ENCODE measurements around the gene TMEM138.
"Not testable (repeated sequence)": the region's sequence is repeated elsewhere in the genome, so short reads cannot be mapped to it uniquely, and the experiment has no call there.

The TMEM138 gene

DNA sequence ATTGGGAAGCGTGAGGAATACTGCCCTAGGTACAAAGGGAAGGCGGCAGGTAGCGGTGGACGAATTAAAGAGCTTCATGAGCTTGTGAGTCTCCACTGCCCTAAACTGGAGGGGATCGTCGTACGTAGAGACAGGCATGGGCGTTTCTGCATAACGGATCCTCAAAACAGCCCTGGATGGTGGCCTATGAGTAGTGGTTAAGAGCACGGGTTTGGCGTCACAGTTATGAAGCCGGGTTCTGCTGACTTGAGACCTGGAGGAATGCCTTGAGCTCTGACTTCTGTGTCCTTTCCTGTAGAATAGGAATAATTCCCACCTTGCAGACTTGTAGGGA lies 335 bp downstream of the TMEM138 start:
- FAIRE-seq (no peak), DNase-seq (ENCODE audit: insufficient read length, low spot score) (peak; percentile 26)

DNA sequence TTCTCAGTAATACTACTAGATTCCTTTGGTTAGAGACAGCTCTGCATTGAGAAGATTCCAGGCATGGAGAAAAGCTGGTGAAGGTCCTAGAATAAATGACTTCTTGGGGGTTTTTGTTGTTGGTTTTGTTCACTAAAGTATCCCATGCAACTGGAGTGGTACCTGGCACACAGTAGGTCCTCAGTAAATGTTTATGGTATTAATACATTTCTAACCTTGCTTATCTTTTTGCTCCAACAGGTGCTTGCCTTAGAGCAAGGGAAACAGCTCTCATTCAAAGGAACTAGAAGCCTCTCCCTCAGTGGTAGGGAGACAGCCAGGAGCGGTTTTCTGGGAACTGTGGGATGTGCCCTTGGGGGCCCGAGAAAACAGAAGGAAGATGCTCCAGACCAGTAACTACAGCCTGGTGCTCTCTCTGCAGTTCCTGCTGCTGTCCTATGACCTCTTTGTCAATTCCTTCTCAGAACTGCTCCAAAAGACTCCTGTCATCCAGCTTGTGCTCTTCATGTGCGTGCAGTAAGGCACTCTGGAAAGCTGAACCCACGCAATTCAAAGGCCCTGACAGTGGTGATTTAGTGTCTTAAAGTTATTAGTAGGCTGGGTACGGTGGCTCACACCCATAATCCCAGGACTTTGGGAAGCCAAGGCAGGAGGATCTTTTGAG lies 2.0 kb downstream of the TMEM138 start:
- no peak for FAIRE-seq
- DNase-seq (ENCODE audit: insufficient read length, low spot score): no peak

DNA sequence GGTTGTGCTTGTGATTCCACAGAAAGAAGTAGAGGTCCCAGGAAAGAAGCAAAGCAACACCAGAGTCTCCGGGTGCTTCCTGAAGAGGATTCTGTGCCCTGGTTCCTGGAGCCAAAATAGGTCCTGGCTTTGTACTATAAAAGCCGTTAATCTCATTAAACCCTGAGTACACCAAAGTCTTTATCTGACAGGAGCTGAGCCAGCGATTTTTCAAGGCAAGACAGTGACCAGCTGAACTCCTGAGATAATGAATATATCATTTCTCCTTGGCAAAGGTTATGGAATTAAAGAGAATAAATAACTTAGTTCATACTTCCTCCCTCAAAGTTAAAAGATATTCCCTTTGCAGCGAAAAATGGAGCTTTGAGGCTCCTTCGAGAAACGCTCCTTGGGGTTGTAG lies 5.2 kb downstream of the TMEM138 start:
- no peak for FAIRE-seq
- DNase-seq (ENCODE audit: insufficient read length, low spot score): no peak

DNA sequence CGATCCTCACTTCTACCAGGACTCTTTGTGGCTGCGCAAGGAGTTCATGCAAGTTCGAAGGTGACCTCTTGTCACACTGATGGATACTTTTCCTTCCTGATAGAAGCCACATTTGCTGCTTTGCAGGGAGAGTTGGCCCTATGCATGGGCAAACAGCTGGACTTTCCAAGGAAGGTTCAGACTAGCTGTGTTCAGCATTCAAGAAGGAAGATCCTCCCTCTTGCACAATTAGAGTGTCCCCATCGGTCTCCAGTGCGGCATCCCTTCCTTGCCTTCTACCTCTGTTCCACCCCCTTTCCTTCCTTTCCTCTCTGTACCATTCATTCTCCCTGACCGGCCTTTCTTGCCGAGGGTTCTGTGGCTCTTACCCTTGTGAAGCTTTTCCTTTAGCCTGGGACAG lies 6.5 kb downstream of the TMEM138 start:
- FAIRE-seq (no peak), DNase-seq (ENCODE audit: insufficient read length, low spot score) (no peak)

DNA sequence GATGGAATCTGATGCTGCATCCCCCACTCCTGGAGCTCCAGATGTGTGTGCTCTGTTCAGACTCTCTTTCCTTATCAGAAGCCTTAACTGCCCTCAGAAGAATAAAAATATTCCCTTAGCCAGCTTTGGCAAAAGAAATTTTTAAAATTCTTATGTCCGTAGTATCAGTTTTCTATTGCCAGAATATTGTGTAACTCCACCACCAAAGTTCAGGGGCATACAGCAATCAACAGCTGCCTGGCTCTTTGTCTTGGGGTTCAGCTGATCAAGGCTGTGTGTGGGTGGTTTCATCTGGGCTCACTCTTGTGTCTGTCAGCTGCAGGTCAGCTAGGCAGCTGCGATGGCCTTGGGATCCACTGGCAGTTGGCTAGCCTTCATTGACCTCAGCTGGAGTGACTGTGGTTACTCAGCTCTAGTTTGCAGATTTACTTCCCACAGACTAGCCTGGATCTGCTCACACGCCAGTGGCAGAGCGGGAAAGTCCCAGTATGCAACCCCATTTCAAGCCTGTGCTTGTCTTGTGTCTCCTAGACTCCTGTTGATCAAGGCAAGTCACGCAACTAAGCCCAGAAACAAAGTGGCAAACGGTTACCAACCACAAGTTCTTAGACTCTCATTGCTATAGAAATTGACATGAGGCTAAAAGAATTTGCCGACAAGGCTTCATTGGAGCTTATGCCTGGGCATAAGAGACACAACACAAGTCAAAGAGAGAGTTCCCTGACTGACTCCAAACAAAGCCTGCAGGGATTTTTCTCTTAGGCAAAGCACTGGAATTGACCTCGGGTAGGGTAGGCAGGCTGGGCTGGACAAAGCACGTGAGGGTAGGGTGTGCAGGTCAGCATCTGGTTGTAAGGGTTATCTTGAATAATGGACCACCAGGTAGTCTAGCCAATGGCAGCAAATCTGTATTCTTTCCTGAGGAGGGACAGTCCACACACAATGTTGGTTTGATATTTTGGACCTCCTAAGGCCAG lies 7.5 kb downstream of the TMEM138 start:
- DNase-seq (ENCODE audit: insufficient read length, low spot score) (no peak), FAIRE-seq (no peak)

DNA sequence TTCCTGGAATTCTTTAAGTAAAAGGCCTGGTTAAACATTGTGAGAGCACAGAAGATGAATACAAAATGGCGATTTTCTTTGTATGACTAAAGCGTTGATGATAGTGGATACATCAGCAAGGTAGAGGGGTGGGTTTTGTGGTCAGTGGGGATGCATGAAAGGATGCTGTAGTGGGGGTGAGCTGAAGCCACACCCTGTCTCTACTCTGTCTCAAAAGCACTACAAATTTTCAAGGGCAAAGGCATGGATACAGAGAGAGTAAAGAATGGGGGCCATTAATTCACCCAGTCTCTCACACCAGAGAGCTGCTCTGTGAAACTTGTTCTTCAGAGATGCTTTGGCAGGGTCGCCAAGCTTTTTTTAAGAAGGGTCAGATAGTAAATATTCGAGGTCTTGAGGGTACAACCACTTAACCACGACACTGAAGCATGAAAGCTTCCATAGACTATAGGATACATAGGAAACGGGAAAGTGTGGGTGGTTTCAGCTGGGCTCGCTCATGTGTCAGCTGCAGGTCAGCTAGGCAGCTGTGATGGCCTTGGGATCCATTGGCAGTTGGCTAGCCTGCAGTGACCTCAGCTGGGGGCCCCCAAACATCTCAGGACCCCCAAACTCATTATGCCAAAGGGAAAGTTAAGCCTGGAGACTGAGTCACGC lies 8.3 kb downstream of the TMEM138 start:
- no peak for FAIRE-seq
- DNase-seq (ENCODE audit: insufficient read length, low spot score): no peak

DNA sequence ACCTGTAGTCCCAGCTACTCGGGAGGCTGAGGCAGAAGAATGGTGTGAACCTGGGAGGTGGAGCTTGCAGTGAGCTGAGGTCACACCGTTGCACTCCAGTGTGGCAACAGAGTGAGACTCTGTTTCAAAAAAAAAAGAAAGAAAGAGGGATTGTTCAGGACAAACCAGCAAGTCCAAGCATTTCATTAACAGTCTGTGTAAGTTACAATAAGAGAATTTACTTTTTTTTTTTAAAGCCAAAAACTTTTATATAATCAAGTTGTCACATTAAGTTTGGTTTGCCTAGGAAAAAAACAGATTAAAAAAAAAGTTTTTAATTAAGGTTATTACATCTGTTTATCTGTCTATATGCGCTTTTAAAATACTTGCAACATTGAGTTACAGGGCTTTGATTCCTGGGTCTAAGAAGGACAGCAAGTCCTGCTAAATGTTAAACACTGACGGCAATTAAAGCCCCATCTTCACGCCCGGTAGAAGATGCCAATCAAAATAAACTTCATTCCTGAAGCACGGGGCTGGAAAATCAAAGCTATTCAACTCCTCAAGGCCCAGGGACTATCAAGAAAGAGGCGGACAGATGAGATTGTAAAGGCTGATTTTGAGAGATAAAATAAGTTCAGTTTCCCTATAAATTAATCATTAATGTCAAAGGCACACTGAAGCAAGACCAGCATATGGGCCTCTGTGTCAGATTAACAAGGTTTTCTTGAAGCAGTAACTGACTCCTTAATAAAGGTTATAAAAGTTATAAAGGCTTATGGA lies 10.7 kb downstream of the TMEM138 start:
- FAIRE-seq (no peak), DNase-seq (ENCODE audit: insufficient read length, low spot score) (no peak)

DNA sequence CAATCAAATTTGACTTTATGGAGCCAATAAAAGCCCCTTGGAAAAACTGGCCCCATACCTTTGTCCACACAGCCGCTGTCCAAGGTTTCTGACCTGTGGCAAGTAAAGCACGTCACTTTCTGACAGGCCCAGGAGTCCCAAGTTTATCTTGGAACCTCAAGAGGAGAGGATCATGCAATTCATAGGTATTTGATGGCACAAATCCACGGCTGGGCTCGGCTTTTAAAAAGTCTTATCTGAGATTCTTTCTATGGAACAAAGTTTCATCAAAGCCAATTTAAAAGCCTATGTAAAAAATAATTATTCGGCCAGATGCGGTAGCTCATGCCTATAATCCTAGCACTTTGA lies 13.6 kb downstream of the TMEM138 start:
- no peak for FAIRE-seq

DNA sequence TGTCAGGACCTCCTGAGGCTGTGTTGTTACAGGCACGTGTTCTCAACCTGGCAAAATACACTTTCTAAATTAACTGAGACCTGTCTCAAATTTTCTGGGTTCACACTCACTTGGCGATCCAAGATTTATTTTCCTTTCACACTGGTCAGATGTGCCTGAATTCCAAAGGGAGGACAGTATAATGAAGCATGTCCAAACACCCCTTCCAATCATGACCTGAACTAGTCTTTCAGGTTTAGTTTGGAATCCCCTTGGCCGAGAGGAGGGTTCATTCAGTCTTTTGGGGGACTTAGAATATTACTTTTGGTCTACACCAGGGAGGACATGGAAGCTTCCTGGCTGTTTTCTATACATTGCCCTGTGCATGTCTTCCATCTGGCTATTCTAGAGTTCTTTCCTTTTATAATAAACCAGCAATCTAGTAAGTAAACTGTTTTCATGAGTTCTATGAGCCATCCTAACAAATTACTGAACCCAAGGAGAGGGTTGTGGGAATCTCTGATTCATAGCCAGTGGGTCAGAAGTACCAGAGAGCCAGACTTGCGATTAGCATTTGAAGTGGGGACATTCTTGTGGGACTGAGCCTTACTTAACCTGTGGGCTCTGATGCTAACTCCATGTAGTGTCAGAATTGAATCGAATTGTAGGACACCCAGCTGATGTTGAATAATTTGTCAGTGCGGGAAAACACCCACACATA lies 15.4 kb downstream of the TMEM138 start:
- no peak for FAIRE-seq
- no peak for DNase-seq (ENCODE audit: insufficient read length, low spot score)

More for the DNA sequence above, 13.6 kb downstream of the TMEM138 start:
- DNase-seq (ENCODE audit: insufficient read length, low spot score): no peak

DNA sequence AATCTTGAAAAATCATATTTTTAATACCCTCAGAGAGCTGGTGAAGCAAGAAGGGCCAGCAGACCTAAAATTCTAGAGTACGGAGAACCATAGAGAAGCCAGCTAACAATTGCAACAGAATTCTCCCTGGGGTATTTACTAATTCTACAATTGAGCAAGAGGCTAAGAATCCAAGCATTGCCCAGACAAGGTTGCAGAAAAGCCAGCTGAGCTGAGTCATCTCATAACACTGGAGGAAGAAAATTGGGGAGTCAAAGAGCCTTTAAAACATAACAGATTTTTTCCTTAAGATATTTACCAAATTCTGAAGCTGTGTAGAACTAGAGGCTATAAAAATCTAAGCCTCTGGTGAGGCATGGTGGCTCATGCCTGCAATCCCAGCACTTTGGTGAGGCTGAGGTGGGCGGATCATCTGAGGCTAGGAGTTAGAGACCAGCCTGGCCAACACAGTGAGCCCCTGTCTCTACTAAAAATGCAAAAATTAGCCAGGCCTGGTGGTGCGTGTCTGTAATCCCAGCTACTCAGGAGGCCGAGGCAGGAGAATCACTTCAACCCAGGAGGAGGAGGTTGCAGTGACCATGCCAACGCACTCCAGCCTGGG lies 16.6 kb downstream of the TMEM138 start:
- no peak for FAIRE-seq
- peak; percentile 67 for DNase-seq (ENCODE audit: insufficient read length, low spot score)

DNA sequence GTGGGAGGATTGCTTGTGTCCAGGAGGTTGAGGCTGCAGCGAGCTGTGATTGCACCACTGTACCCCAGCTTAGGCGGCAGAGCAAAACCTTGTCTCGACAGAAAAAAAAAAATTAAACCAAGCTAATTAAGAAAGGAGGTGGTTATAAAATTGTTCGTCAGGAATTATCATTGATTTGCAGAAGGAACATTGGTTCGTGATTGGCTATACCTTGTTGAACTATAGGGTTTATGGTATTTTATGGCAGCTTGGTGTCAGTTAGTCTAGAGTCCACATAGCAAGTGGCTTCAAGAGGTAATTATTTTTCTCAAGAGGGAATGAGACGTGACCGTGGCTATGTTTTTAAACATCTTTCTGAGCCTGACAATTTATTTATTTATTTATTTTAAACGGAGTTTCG lies 18.7 kb downstream of the TMEM138 start:
- no peak for FAIRE-seq

DNA sequence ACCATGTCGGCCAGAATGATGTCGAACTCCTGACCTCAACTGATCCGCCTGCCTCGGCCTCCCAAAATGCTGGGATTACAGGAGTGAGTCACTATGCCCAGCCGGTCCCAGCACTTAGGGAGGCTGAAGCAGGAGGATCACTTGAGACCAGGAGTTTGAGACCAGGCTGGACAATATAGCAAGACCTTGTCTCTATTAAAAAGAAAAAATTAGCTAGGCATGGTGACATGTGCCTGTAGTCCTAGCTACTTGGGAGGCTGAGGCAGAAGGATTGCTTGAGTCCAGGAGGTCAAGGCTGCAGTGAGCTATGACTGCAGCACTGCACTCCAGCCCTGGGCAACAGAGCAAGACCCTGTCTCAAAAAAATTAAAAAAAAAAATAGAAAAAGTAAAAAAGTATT lies 21.7 kb downstream of the TMEM138 start:
- not testable (repeated sequence) for DNase-seq (ENCODE audit: insufficient read length, low spot score); FAIRE-seq

More for the DNA sequence above, 18.7 kb downstream of the TMEM138 start:
- no peak for DNase-seq (ENCODE audit: insufficient read length, low spot score)

DNA sequence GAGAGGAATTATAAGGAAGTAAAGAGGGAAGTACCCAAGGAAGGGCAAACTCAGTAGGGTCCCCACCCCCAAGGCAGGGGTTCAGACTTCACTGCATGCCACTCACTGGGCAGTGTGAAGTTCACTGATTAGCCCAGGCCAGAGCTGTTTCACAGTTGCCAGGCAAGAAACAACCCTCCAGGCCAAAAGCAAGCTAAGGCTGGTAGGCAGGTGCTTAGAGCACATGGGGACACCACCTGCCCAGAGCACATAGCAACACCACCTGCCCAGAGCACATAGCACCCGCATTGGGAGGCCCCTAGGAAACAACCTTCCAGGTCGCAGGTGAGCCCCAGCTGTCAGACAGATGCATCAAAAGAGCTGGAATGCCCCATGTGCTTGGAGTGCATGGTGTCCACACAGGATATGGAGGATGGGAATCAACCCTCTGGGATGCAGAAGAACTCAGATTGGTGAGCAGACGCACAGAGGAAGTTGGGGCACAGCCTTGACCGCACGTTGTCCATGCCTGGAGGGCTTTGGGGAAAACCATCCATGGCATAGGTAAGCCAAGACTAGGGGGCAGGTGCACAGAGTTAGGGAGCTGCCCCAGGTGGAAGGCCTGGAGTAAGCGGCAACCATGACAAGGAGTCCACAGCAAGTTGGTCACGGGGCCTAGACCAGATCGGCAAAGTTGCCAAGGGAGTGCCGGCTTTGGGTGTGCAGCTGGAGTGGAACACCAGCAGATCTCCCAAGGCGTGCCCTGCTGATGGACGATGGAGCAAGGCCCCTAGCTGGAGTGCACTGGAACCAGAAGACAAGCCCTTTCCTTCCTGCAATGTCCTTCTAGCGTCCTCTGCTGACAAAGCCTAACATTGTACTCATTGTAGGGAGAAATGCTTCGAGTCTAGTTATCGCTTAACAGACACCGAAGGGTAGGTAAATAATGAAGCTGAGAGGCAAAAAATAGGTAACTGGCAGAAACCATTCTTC lies 22.4 kb downstream of the TMEM138 start:
- FAIRE-seq: no peak
- DNase-seq (ENCODE audit: insufficient read length, low spot score): no peak

DNA sequence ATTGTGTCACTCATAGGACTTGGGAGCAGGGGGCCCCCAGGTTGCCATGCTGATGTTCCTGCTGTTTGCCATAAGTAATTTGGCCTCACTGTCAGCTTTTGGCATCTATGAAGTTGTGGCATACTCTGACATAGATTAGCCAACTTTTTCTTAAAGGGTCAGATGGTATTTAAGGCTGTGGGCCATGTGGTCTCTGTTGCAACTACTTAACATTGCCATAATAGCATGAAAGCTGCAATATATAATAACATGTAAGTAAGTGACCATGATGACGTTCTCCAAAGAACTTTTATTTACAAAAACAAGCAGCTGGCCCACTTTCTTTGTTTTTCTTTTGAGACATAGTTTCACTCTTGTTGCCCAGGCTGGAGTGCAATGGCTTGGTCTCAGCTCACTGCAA lies 28.0 kb downstream of the TMEM138 start:
- FAIRE-seq: no peak

DNA sequence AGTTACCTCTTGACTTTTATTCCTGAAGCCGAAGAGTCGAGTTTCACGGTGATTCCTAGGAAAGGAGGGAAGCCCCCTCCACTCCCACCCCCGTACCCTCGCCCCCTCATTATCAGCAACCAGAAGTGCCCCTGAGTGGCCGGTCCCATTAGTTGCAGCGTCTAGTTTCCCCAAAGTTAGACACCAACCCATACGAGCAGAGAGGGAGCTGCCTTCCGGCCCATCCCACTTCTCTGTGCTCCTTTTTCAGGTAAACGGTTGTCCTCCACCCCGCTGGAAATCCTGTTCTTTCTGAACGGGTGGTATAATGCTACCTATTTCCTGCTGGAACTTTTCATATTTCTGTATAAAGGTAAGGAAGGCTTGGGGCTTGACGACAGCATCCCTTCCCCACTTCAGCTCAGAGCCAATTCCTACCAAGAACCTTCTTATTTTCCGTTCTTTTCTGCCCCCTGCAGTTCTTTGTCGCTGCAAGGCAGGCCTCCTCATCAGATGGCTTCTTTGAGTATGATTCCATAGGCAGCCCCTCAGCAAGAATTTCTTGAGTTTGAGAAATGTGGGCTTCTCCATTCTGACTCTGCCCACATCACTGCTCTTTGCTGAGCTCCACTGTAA lies 30.9 kb downstream of the TMEM138 start:
- no peak for FAIRE-seq
- DNase-seq (ENCODE audit: insufficient read length, low spot score): peak; percentile 35

More for the DNA sequence above, 28.0 kb downstream of the TMEM138 start:
- no peak for DNase-seq (ENCODE audit: insufficient read length, low spot score)

DNA sequence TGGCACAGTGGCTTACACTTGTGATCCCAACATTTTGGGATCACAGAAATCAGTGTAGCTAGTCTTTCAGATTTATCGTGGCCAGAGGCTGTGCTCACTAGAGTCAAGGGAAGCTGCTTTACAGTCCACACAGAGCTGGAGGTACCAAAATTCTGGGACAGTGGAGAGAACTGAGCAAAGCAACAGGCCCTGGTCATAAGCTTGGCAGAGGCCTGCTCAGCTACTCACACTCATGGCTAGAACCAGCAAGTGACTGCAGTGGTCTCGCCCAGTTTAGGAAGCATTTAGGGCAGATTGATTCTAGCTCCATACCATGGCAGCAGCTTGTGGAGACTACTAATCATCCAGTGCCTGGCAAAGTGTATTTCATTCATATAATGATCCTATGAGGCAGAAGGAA lies 39.0 kb downstream of the TMEM138 start:
- FAIRE-seq: no peak
- DNase-seq (ENCODE audit: insufficient read length, low spot score): no peak

DNA sequence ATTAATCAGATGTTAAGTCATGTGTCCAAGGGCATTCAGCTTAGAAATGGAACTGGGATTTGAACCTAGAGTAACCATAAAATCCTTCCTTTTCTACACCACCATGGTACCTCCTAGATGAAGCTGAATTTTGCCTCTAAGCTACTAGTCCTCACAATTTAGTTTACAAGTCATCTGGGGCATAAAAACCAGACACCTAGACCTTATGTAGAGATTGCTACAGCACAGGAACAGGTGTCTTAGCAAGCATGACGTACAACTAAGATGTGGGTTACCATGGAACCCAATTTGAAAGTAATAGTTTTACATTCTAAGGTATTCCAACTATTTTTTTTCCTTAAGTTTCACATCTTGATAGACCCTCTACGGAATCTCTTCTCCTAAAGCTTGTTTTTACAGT lies 39.4 kb downstream of the TMEM138 start:
- DNase-seq (ENCODE audit: insufficient read length, low spot score) (no peak), FAIRE-seq (no peak)

DNA sequence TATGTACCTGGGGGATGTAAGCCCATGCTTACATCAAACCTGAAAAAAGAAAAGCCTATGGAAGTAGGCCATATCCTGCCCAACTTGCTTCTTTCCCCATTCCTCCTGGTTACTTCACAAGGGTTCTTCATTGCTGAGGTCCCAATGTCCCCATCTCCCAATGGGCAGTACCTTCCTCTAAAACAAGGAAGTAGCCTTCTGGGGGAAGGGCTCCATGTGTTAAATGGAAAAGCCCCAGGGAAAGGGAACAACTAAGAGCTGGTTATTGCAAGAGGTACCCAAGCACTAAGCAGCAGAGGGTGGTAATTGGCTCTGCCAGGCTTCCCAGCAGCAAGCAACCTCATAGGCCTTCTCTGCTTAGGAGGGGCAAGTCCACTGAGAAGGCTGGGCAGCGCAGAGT lies 41.5 kb downstream of the TMEM138 start:
- no peak for FAIRE-seq
- no peak for DNase-seq (ENCODE audit: insufficient read length, low spot score)
